A549 (cell line): ENCODE results near the gene RERE.

ENCODE experiments used
- JUN ChIP-seq, 2 experiments: fragments of >200 bp; sonication (Bioruptor Twin); formaldehyde crosslinking; IDR thresholded peaks; 2 replicates in 1 of 2; 3 replicates in 1 of 2; pipeline ENCODE4 v1.6.1; 2016 to 2017
- JUNB ChIP-seq: fragments of >200 bp; sonication (Bioruptor Twin); formaldehyde crosslinking; IDR thresholded peaks from 2 replicates; pipeline ENCODE4 v1.6.1; 2016
- MAZ ChIP-seq: fragments of 150-350 bp; IDR thresholded peaks from 2 replicates; pipeline ENCODE4 v1.6.1; 2014; ENCODE audit warnings: antibody characterized with exemption, low read depth, low read length, borderline replicate concordance
- RAD21 ChIP-seq, 2 experiments: fragments of >200 bp in 1 of 2; sonication (Bioruptor Twin) in 1 of 2; formaldehyde crosslinking in 1 of 2; IDR thresholded peaks in 1 of 2; conservative IDR thresholded peaks in 1 of 2; 2 replicates in 1 of 2; 3 replicates in 1 of 2; pipeline ENCODE4 v1.6.1; 2012 to 2018; ENCODE audit warnings: inconsistent platforms in 1 of 2
- TP53 ChIP-seq: fragments of 250-450 bp; sonication (Bioruptor Pico); IDR thresholded peaks from 2 replicates; pipeline ENCODE4 v1.5.0; 2021; ENCODE audit warnings: mild to moderate bottlenecking, moderate library complexity
- TF ChIP-seq, protein P1 (sequence below): fragments of 200-600 bp; sonication (generic); IDR thresholded peaks from 2 replicates; pipeline ENCODE4 v1.6.1; 2016; ENCODE audit warnings: antibody characterized with exemption, mild to moderate bottlenecking, moderate library complexity
- TF ChIP-seq, protein P2 (sequence below): fragments of >200 bp; sonication (Bioruptor Twin); formaldehyde crosslinking; IDR thresholded peaks from 3 replicates; pipeline ENCODE4 v1.5.1; 2016

GRCh38 chr1:8746554-8746953 is 70.9 kb downstream of the RERE start:
- TF ChIP-seq, protein P1, sequence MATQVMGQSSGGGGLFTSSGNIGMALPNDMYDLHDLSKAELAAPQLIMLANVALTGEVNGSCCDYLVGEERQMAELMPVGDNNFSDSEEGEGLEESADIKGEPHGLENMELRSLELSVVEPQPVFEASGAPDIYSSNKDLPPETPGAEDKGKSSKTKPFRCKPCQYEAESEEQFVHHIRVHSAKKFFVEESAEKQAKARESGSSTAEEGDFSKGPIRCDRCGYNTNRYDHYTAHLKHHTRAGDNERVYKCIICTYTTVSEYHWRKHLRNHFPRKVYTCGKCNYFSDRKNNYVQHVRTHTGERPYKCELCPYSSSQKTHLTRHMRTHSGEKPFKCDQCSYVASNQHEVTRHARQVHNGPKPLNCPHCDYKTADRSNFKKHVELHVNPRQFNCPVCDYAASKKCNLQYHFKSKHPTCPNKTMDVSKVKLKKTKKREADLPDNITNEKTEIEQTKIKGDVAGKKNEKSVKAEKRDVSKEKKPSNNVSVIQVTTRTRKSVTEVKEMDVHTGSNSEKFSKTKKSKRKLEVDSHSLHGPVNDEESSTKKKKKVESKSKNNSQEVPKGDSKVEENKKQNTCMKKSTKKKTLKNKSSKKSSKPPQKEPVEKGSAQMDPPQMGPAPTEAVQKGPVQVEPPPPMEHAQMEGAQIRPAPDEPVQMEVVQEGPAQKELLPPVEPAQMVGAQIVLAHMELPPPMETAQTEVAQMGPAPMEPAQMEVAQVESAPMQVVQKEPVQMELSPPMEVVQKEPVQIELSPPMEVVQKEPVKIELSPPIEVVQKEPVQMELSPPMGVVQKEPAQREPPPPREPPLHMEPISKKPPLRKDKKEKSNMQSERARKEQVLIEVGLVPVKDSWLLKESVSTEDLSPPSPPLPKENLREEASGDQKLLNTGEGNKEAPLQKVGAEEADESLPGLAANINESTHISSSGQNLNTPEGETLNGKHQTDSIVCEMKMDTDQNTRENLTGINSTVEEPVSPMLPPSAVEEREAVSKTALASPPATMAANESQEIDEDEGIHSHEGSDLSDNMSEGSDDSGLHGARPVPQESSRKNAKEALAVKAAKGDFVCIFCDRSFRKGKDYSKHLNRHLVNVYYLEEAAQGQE = no peak
- TF ChIP-seq, protein P2, sequence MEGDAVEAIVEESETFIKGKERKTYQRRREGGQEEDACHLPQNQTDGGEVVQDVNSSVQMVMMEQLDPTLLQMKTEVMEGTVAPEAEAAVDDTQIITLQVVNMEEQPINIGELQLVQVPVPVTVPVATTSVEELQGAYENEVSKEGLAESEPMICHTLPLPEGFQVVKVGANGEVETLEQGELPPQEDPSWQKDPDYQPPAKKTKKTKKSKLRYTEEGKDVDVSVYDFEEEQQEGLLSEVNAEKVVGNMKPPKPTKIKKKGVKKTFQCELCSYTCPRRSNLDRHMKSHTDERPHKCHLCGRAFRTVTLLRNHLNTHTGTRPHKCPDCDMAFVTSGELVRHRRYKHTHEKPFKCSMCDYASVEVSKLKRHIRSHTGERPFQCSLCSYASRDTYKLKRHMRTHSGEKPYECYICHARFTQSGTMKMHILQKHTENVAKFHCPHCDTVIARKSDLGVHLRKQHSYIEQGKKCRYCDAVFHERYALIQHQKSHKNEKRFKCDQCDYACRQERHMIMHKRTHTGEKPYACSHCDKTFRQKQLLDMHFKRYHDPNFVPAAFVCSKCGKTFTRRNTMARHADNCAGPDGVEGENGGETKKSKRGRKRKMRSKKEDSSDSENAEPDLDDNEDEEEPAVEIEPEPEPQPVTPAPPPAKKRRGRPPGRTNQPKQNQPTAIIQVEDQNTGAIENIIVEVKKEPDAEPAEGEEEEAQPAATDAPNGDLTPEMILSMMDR = no peak
- no peak for TF ChIP-seq RAD21 (conservative IDR thresholded peaks at IDR 0.05 in 1 of 2, IDR thresholded peaks at IDR 0.05 in 1 of 2)
- no peak for TF ChIP-seq JUNB
- TF ChIP-seq MAZ = no peak
- no peak for TF ChIP-seq TP53 (CRISPR knock-in tag)
- no peak for TF ChIP-seq JUN (IDR thresholded peaks at IDR 0.05)
